Effector CD4-positive, alpha-beta T cell (primary cell): ENCODE data around the gene PCSK2. TPM values are rescaled to one million over a fixed set of nuclear protein-coding genes. Genes with fewer than 3 reads are reported as not detected.
"Not testable (repeated sequence)": the region's sequence is repeated elsewhere in the genome, so short reads cannot be mapped to it uniquely, and the experiment has no call there.

Experiments used
- DNase-seq: peaks from one replicate; pipeline ENCODE4 v3.0.0-alpha.2; 2020
- total RNA-seq: gene quantifications from one replicate; lab custom pipeline; 2026; lab: John Stamatoyannopoulos, UW

The PCSK2 gene
- not detected for total RNA-seq

GRCh38 chr20:17226410-17227218 lies at the start of gene PCSK2:
PCSK2 (plus strand) TSS chr20:17227040; CDS start chr20:17227306, 266 bp downstream.
- no peak for DNase-seq

GRCh38 chr20:17177341-17177740 lies 49.5 kb upstream of the PCSK2 start:
- DNase-seq = no peak

GRCh38 chr20:17179840-17180239 lies 47.0 kb upstream of the PCSK2 start:
- DNase-seq = no peak

GRCh38 chr20:17189976-17190695 lies 36.7 kb upstream of the PCSK2 start:
- no peak for DNase-seq

- DNase-seq = no peak
Measured at GRCh38 chr20:17197041-17197440, 29.8 kb upstream of the PCSK2 start.

GRCh38 chr20:17202030-17202429 lies 24.8 kb upstream of the PCSK2 start:
- no peak for DNase-seq

GRCh38 chr20:17202673-17203072 lies 24.2 kb upstream of the PCSK2 start:
- DNase-seq = no peak

- DNase-seq = no peak
Measured at GRCh38 chr20:17205084-17205813, 21.6 kb upstream of the PCSK2 start.

- DNase-seq = no peak
Measured at GRCh38 chr20:17210387-17210786, 16.5 kb upstream of the PCSK2 start.

GRCh38 chr20:17210983-17211382 lies 15.9 kb upstream of the PCSK2 start:
- no peak for DNase-seq

- DNase-seq = no peak
Measured at GRCh38 chr20:17215167-17215566, 11.7 kb upstream of the PCSK2 start.

GRCh38 chr20:17219856-17220255 lies 7.0 kb upstream of the PCSK2 start:
- not testable (repeated sequence) for DNase-seq

GRCh38 chr20:17223553-17223952 lies 3.3 kb upstream of the PCSK2 start:
- DNase-seq = no peak

GRCh38 chr20:17225851-17226409 lies 910 bp upstream of the PCSK2 start:
- DNase-seq = no peak

GRCh38 chr20:17227219-17227575 lies 357 bp downstream of the PCSK2 start:
- no peak for DNase-seq

GRCh38 chr20:17227669-17228623 lies 1.1 kb downstream of the PCSK2 start:
- DNase-seq = no peak

GRCh38 chr20:17228624-17229061 lies 1.8 kb downstream of the PCSK2 start:
- no peak for DNase-seq

- no peak for DNase-seq
Measured at GRCh38 chr20:17229256-17229655, 2.4 kb downstream of the PCSK2 start.

GRCh38 chr20:17233626-17234025 lies 6.8 kb downstream of the PCSK2 start:
- DNase-seq = no peak

GRCh38 chr20:17236766-17237165 lies 9.9 kb downstream of the PCSK2 start:
- no peak for DNase-seq

- DNase-seq = no peak
Measured at GRCh38 chr20:17248224-17248623, 21.4 kb downstream of the PCSK2 start.

GRCh38 chr20:17262786-17263185 lies 35.9 kb downstream of the PCSK2 start:
- no peak for DNase-seq
